ENCODE data around the gene CCR5. TPM values are rescaled to one million over a fixed set of nuclear protein-coding genes. Genes with fewer than 3 reads are reported as not detected.

The CCR5 gene
- total and polyA plus RNA-seq, 2 of the 13 experiments (the other 11 are each of a cell fraction or from before 2014, with no cell fraction given) = not detected

DNA sequence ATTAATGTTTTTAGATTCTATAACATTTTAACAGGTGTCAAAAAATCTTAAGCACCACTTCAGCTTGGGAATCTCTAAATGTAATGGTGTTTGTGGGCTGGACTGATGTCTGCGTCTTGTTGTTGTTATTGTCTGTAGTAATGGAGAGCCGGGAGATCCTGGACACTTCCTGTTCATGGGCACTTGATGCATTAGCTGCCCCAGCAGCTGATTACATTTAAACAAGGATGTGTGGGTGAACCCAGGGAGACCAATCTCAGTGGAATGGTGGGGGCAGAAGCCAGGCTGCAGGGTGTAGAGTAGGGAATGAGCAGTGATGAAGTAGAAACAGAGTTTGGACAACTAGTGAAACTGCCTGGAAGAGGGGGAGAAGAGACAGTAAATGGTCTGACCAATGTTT, 28.4 kb downstream of the CCR5 start (continued):
- TF ChIP-seq, protein P1, sequence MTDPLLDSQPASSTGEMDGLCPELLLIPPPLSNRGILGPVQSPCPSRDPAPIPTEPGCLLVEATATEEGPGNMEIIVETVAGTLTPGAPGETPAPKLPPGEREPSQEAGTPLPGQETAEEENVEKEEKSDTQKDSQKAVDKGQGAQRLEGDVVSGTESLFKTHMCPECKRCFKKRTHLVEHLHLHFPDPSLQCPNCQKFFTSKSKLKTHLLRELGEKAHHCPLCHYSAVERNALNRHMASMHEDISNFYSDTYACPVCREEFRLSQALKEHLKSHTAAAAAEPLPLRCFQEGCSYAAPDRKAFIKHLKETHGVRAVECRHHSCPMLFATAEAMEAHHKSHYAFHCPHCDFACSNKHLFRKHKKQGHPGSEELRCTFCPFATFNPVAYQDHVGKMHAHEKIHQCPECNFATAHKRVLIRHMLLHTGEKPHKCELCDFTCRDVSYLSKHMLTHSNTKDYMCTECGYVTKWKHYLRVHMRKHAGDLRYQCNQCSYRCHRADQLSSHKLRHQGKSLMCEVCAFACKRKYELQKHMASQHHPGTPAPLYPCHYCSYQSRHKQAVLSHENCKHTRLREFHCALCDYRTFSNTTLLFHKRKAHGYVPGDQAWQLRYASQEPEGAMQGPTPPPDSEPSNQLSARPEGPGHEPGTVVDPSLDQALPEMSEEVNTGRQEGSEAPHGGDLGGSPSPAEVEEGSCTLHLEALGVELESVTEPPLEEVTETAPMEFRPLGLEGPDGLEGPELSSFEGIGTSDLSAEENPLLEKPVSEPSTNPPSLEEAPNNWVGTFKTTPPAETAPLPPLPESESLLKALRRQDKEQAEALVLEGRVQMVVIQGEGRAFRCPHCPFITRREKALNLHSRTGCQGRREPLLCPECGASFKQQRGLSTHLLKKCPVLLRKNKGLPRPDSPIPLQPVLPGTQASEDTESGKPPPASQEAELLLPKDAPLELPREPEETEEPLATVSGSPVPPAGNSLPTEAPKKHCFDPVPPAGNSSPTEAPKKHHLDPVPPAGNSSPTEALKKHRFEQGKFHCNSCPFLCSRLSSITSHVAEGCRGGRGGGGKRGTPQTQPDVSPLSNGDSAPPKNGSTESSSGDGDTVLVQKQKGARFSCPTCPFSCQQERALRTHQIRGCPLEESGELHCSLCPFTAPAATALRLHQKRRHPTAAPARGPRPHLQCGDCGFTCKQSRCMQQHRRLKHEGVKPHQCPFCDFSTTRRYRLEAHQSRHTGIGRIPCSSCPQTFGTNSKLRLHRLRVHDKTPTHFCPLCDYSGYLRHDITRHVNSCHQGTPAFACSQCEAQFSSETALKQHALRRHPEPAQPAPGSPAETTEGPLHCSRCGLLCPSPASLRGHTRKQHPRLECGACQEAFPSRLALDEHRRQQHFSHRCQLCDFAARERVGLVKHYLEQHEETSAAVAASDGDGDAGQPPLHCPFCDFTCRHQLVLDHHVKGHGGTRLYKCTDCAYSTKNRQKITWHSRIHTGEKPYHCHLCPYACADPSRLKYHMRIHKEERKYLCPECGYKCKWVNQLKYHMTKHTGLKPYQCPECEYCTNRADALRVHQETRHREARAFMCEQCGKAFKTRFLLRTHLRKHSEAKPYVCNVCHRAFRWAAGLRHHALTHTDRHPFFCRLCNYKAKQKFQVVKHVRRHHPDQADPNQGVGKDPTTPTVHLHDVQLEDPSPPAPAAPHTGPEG (CRISPR knock-in tag; IDR thresholded peaks at IDR 0.05) = no peak
- TF ChIP-seq ZNF792 (CRISPR knock-in tag; IDR thresholded peaks at IDR 0.05) = no peak
- TF ChIP-seq ZSCAN21 (CRISPR knock-in tag; IDR thresholded peaks at IDR 0.05; ENCODE audit: borderline replicate concordance) = no peak
- TF ChIP-seq, protein P2, sequence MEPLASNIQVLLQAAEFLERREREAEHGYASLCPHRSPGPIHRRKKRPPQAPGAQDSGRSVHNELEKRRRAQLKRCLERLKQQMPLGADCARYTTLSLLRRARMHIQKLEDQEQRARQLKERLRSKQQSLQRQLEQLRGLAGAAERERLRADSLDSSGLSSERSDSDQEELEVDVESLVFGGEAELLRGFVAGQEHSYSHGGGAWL (CRISPR knock-in tag; IDR thresholded peaks at IDR 0.05) = no peak
- no peak for TF ChIP-seq HOXA3 (CRISPR knock-in tag; IDR thresholded peaks at IDR 0.05)
- TF ChIP-seq TEAD2 (CRISPR knock-in tag; IDR thresholded peaks at IDR 0.05) = no peak
- no peak for TF ChIP-seq EED (CRISPR knock-in tag; IDR thresholded peaks at IDR 0.05)
- TF ChIP-seq SRY (CRISPR knock-in tag; IDR thresholded peaks at IDR 0.05) = no peak

DNA sequence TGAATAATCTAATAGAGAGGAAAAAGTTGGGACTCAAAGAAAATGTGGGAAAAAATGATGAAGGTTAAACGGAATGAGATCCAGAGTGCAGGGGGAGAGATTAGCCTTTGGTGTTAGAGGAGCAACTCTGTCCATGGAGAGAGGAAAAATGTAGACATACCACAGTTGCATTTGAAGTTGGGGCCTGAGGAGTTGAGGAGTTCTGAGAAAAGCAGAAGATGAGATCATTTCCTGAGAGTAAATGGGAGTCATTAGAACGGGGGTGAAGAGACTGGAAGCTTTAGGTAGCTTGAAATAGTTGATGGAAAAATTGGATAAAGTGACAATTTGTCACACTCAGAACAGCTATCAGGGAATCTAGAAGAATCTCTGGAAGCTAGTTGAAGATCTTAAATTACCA, 28.8 kb downstream of the CCR5 start:
- Histone ChIP-seq H3K9me3 (ENCODE audit: low read length) (no peaks in the 10 kb centered on the region), H3K4me2 (ENCODE audit: low read depth, low read length) (no peak overlapping the region), H3K4me3 (replicated peaks in 1 of 3; ENCODE audit: insufficient read depth in 1 of 3, low read depth in 2 of 3, low read length in 3 of 3) (no peak overlapping the region), H3K27me3 (ENCODE audit: control insufficient read depth in 1 of 2, insufficient read depth in 2 of 2, low read length in 2 of 2) (peaks cover 0 to 8% of the 10 kb centered on the region in 2 experiments; a peak in 1 of 5 replicates), H2AFZ (ENCODE audit: low read length) (no peak overlapping the region), H3K36me3 (replicated peaks in 1 of 2; ENCODE audit: control insufficient read depth in 1 of 2, insufficient read depth in 2 of 2, low read length in 2 of 2) (no peaks in the 10 kb centered on the region), H3K4me1 (ENCODE audit: insufficient read depth, low read length) (no peaks in the 10 kb centered on the region), H3K27ac (ENCODE audit: extremely low read length, insufficient read depth, low read length) (no peak overlapping the region), H3K79me2 (ENCODE audit: insufficient read depth, low read length) (no peaks in the 10 kb centered on the region), H4K20me1 (ENCODE audit: insufficient read depth, low read length) (no peaks in the 10 kb centered on the region), H3K9ac (ENCODE audit: insufficient read depth, low read depth, low read length) (no peak overlapping the region)
- BruUV-seq (replicated peaks) = no TSS peak
- in situ Hi-C loops (cut with HindIII; ENCODE audit: extremely low pct_ligation_motif_present, low pct_unique_long_range_greater_than_20kb) = no loop called here
- ChIA-PET CTCF (ENCODE audit: low intra/inter-chr PET ratio, low total read pairs) (no interaction called here), POLR2A (no interaction called here)
- no peak for DNase-seq (ENCODE audit: low spot score)
- WGBS (ENCODE audit: low lambda C conversion rate) = 23% methylated on average over 2 of the region's 2 CpGs
- no peak for ATAC-seq
- no peak for TF ChIP-seq ZNF484 (CRISPR knock-in tag; IDR thresholded peaks at IDR 0.05; ENCODE audit: borderline replicate concordance, low read depth)
- TF ChIP-seq ZNF616 (CRISPR knock-in tag; IDR thresholded peaks at IDR 0.05; ENCODE audit: low read depth) = no peak
- TF ChIP-seq ZIK1 (CRISPR knock-in tag; IDR thresholded peaks at IDR 0.05; ENCODE audit: borderline replicate concordance, low read depth) = no peak
- TF ChIP-seq ZNF672 (CRISPR knock-in tag; IDR thresholded peaks at IDR 0.05) = no peak
- TF ChIP-seq ZNF451 (CRISPR knock-in tag; IDR thresholded peaks at IDR 0.05) = no peak
- TF ChIP-seq ZNF547 (CRISPR knock-in tag; IDR thresholded peaks at IDR 0.05) = no peak
- TF ChIP-seq, protein P3, sequence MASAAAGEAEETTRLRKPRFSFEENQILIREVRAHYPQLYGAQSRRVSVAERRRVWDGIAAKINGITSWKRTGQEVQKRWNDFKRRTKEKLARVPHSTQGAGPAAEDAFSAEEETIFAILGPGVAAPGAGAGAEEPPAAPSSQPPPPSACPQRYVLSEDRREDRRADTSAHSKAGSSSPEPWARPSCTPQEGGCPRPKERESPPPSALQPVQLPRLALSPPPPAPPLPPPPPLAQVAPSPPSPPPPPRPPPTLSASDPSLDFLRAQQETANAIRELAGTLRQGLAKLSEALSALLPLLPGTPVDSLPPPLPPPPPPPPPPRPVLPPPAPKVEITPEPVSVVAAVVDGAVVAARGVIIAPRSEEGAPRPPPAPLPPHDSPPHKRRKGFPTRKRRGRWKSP (CRISPR knock-in tag; IDR thresholded peaks at IDR 0.05) = no peak
- TF ChIP-seq, protein P4, sequence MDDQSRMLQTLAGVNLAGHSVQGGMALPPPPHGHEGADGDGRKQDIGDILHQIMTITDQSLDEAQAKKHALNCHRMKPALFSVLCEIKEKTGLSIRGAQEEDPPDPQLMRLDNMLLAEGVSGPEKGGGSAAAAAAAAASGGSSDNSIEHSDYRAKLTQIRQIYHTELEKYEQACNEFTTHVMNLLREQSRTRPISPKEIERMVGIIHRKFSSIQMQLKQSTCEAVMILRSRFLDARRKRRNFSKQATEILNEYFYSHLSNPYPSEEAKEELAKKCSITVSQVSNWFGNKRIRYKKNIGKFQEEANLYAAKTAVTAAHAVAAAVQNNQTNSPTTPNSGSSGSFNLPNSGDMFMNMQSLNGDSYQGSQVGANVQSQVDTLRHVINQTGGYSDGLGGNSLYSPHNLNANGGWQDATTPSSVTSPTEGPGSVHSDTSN (CRISPR knock-in tag; IDR thresholded peaks at IDR 0.05; ENCODE audit: borderline replicate concordance) = no peak
- FAIRE-seq = no peak
- intact Hi-C loops (cut with micrococcal nuclease; ENCODE audit: unreplicated experiment) = no loop called here
